Nephron (organoid): Measurements from ENCODE around the gene KLHL29.

ENCODE experiments used
- H3K27ac Mint-ChIP-seq, 3 experiments: 2 replicates each; pipeline ENCODE4 v1.8.0; 2020; ENCODE audit warnings: mixed read lengths in 3 of 3, mild to moderate bottlenecking in 2 of 3, moderate library complexity in 1 of 3
- H3K27me3 Mint-ChIP-seq: 2 replicates; pipeline ENCODE4 v1.8.0; 2021; ENCODE audit warnings: low read depth, mild to moderate bottlenecking, moderate library complexity, mixed read lengths
- H3K36me3 Mint-ChIP-seq: 2 replicates; pipeline ENCODE4 v1.8.0; 2020; ENCODE audit warnings: low read depth, mixed read lengths
- H3K4me1 Mint-ChIP-seq: 2 replicates; pipeline ENCODE4 v1.8.0; 2020; ENCODE audit warnings: mixed read lengths
- H3K4me3 Mint-ChIP-seq, 3 experiments: 2 replicates each; pipeline ENCODE4 v1.8.0; 2020; ENCODE audit warnings: mild to moderate bottlenecking in 3 of 3, mixed read lengths in 3 of 3, moderate library complexity in 2 of 3
- H3K9me3 Mint-ChIP-seq: 2 replicates; pipeline ENCODE4 v1.8.0; 2020; ENCODE audit warnings: mixed read lengths
- TF ChIP-seq, protein P1 (sequence below), 3 experiments: fragments of 200-600 bp; sonication (generic); IDR thresholded peaks; one replicate each; pipeline ENCODE4 v1.5.0; 2021; ENCODE audit warnings: antibody characterized with exemption in 3 of 3; ENCODE audit not compliant: unreplicated experiment in 3 of 3

The KLHL29 gene

DNA sequence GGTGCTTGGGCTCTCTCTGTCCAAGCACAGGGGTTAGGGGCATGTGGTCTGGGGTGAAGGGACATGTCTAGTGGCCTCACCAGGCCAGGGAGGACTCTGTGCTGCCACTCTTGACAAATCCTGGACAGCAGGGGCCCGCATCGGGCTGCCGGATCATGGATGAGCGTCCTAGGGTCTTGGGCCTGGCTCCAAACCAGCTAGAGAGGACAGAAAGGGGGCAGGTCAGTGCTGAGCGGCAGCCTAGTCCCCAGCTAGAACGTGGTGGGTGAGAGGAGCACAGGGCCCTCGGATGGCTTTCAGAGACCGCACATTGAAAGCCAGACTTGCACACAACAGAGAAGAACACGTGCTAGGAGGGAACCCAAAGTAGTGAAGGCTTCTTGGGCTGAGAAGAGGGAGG lies 300.7 kb downstream of the KLHL29 start:
- TF ChIP-seq, protein P1, sequence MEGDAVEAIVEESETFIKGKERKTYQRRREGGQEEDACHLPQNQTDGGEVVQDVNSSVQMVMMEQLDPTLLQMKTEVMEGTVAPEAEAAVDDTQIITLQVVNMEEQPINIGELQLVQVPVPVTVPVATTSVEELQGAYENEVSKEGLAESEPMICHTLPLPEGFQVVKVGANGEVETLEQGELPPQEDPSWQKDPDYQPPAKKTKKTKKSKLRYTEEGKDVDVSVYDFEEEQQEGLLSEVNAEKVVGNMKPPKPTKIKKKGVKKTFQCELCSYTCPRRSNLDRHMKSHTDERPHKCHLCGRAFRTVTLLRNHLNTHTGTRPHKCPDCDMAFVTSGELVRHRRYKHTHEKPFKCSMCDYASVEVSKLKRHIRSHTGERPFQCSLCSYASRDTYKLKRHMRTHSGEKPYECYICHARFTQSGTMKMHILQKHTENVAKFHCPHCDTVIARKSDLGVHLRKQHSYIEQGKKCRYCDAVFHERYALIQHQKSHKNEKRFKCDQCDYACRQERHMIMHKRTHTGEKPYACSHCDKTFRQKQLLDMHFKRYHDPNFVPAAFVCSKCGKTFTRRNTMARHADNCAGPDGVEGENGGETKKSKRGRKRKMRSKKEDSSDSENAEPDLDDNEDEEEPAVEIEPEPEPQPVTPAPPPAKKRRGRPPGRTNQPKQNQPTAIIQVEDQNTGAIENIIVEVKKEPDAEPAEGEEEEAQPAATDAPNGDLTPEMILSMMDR (IDR thresholded peaks at IDR 0.05; ENCODE audit: unreplicated experiment in 3 of 3): no peak
- peaks cover 19% of the 10 kb centered on the region for H3K4me1 Mint-ChIP-seq
- peak overlapping the region in 2 of 3 experiments; percentile 26 to 33 for H3K27ac Mint-ChIP-seq

DNA sequence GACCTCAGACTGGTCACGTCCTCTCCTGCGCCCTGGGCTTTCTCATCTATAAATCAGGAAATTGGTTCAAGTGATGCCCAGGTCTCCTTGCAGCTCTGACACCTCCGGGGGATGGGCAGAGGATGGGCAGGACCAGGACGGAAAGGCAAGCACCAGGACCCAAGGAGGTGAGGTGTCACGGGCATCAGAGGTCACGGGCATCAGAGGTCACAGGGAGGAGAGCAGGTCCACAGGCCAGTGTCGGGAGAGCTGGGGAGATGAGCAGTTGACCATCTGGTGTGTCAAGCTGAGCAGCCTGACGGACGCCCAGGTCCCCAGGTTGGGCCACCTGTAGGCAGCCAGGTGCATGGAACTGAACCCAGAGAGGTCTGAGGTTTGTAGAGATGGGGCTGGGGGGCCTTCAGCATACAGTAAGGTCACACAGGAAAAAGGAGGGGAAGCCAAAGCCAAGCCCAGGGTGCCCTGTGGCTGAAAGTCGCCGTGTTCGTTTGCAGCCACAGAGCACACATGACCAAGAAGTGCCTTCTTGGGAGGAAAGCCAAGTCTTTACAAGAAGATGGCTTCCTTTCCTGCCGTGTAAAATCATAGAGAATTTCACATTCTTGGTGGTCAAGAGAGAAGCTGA lies 301.5 kb downstream of the KLHL29 start:
- Mint-ChIP-seq H3K27me3 (peaks cover 3% of the 10 kb centered on the region), H3K9me3 (no peaks in the 10 kb centered on the region), H3K27ac (no peak overlapping the region), H3K4me3 (no peak overlapping the region), H3K36me3 (peaks cover 10% of the 10 kb centered on the region), H3K4me1 (peaks cover 19% of the 10 kb centered on the region)
- TF ChIP-seq, protein P1 (IDR thresholded peaks at IDR 0.05; ENCODE audit: unreplicated experiment in 3 of 3): no peak

More for the DNA sequence above, 300.7 kb downstream of the KLHL29 start:
- no peaks in the 10 kb centered on the region for H3K9me3 Mint-ChIP-seq
- H3K36me3 Mint-ChIP-seq: peaks cover 10% of the 10 kb centered on the region
- no peak overlapping the region for H3K4me3 Mint-ChIP-seq
- peaks cover 3% of the 10 kb centered on the region for H3K27me3 Mint-ChIP-seq

DNA sequence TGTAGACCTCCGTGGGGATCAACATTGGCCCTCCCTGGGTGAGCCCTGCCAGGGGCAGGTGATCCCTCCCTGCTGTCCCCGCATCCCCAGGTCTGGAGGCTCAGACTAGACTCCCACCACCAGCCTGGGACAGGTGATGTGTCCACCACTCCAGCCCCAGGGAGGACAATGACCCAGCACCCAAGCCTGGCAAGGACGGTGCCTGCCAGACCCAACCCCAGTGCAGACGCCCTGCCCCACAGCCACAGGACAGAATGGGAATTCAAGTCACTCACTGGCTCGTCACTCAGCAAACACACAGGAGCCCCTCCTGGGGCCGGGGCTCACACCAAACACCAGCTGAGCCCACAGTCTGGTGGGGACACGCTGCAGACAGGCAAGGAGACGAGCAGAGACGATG lies 302.2 kb downstream of the KLHL29 start:
- peaks cover 19% of the 10 kb centered on the region for H3K4me1 Mint-ChIP-seq
- no peak overlapping the region for H3K27ac Mint-ChIP-seq
- peaks cover 3% of the 10 kb centered on the region for H3K27me3 Mint-ChIP-seq
- H3K4me3 Mint-ChIP-seq: no peak overlapping the region
- H3K36me3 Mint-ChIP-seq: peaks cover 12% of the 10 kb centered on the region
- H3K9me3 Mint-ChIP-seq: no peaks in the 10 kb centered on the region
- TF ChIP-seq, protein P1 (IDR thresholded peaks at IDR 0.05; ENCODE audit: unreplicated experiment in 3 of 3): no peak

DNA sequence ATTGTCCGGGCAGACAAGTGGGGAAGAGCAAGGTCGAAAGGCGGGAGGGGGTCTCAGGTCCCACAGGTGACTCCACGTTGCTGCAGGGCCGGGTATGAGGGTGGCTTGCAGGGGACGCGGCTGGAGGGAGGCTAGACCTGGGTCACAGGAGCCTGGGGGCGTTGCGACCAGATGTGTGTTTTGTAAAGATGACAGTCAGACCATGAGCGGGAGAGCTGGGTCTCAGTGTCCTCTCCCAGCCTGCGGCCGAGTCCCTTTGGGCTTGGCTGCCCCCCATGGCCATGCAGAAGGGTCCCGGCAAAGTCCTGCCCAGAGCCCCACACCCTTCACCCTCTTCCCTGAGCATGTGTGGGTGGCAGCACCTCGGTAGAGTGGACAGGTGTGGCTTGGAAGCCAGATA lies 302.7 kb downstream of the KLHL29 start:
- TF ChIP-seq, protein P1 (IDR thresholded peaks at IDR 0.05; ENCODE audit: unreplicated experiment in 3 of 3): no peak
- H3K4me3 Mint-ChIP-seq: no peak overlapping the region
- H3K27me3 Mint-ChIP-seq: peaks cover 3% of the 10 kb centered on the region
- no peak overlapping the region for H3K27ac Mint-ChIP-seq
- H3K9me3 Mint-ChIP-seq: no peaks in the 10 kb centered on the region
- H3K36me3 Mint-ChIP-seq: peaks cover 15% of the 10 kb centered on the region
- H3K4me1 Mint-ChIP-seq: peaks cover 19% of the 10 kb centered on the region

GRCh38 chr2:23688486-23689130 lies 303.6 kb downstream of the KLHL29 start:
- Mint-ChIP-seq H3K4me3 (no peak overlapping the region), H3K27ac (no peak overlapping the region), H3K27me3 (peaks cover 3% of the 10 kb centered on the region), H3K4me1 (peaks cover 19% of the 10 kb centered on the region), H3K9me3 (no peaks in the 10 kb centered on the region), H3K36me3 (peaks cover 15% of the 10 kb centered on the region)
- TF ChIP-seq, protein P1 (IDR thresholded peaks at IDR 0.05; ENCODE audit: unreplicated experiment in 3 of 3): no peak
